ENCODE results near the gene SNX11. TPM values are rescaled to one million over a fixed set of nuclear protein-coding genes. Genes with fewer than 3 reads are reported as not detected.

SNX11 gene
- total and polyA plus RNA-seq, 9 of the 15 experiments (the other 6 are each of a cell fraction or from before 2014, with no cell fraction given): 12.4 to 24.0 (median 16.8) TPM

- TF ChIP-seq ZNF609 (CRISPR knock-in tag; IDR thresholded peaks at IDR 0.05; ENCODE audit: borderline replicate concordance) (peak; percentile 95), ZBTB34 (CRISPR knock-in tag; IDR thresholded peaks at IDR 0.05) (no peak), GMEB1 (CRISPR knock-in tag; IDR thresholded peaks at IDR 0.05) (peak; percentile 78), ATF6 (CRISPR knock-in tag; IDR thresholded peaks at IDR 0.05) (no peak; the same call in 1 of the 2 replicates), SRF (CRISPR knock-in tag; IDR thresholded peaks at IDR 0.05) (peak in 1 of 2 experiments; percentile 65; a peak in 1 of 4 replicates), ILF3 (IDR thresholded peaks at IDR 0.05; ENCODE audit: borderline replicate concordance) (no peak), RBM22 (IDR thresholded peaks at IDR 0.05; ENCODE audit: low read depth, low read length, poor library complexity, severe bottlenecking) (no peak), TAF15 (IDR thresholded peaks at IDR 0.05; ENCODE audit: low read depth, low read length) (no peak), XRCC5 (IDR thresholded peaks at IDR 0.05; ENCODE audit: low read depth, low read length) (peak; percentile 48; the same call in 1 of the 2 replicates), NONO (IDR thresholded peaks at IDR 0.05; ENCODE audit: low read depth in 2 of 2, low read length in 1 of 2) (no peak; a peak in 1 of 4 replicates), E2F1 (CRISPR knock-in tag; IDR thresholded peaks at IDR 0.05) (peak; percentile 54; the same call in 1 of the 2 replicates), CBX5 (IDR thresholded peaks at IDR 0.05; ENCODE audit: borderline replicate concordance, low read depth) (0 out of 2 replicates have a peak, but pooled peaks have one; percentile 59), TOE1 (IDR thresholded peaks at IDR 0.05; ENCODE audit: borderline replicate concordance) (no peak), TOE1 (CRISPR knock-in tag; IDR thresholded peaks at IDR 0.05; ENCODE audit: borderline replicate concordance, low read depth) (0 out of 2 replicates have a peak, but pooled peaks have one; percentile 69)
These were observed 6.4 kb upstream of the SNX11 start, which contains the start of gene CBX1 (continued) for GRCh38 chr17:48101012-48101720.

Measured in K562 (cell line).